Left renal pelvis (tissue), 4 donors: ENCODE data around the gene CAPZB. TPM values are rescaled to one million over a fixed set of nuclear protein-coding genes. Genes with fewer than 3 reads are reported as not detected.

ENCODE experiments used
- DNase-seq, 4 donors: peaks; one replicate each; pipeline ENCODE4 v3.0.0-alpha.2; 2013; ENCODE audit warnings: low read depth in 4 of 4, low spot score in 3 of 4
- polyA plus RNA-seq, 4 donors: library from polyadenylated mRNA; unstranded; fragments of 120-200 nt; gene quantifications; one replicate each; pipeline ENCODE4 v1.2.1, GENCODE V29; 2013; ENCODE audit not compliant: insufficient read length in 4 of 4

Gene CAPZB
- polyA plus RNA-seq, 4 donors = 234 to 249 (median 240) TPM

DNA sequence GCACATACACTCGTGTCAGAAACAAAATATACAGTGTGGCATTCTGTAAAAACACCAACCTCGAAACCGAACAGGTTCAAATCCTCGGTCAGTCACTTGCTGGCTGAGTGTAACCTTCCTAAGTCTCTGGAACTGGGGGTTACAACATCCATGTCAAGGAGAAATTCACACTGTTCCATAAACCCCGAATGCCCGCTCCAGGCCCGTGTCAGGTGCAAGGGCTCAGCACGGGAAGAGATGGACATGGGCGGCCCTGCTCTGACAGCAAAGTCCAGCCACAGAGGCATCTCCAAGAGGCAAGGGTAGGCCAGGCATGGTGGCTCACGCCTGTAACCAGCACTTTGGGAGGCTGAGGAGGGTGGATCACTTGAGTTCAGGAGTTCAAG lies 93.8 kb downstream of the CAPZB start:
- DNase-seq = no peak

DNA sequence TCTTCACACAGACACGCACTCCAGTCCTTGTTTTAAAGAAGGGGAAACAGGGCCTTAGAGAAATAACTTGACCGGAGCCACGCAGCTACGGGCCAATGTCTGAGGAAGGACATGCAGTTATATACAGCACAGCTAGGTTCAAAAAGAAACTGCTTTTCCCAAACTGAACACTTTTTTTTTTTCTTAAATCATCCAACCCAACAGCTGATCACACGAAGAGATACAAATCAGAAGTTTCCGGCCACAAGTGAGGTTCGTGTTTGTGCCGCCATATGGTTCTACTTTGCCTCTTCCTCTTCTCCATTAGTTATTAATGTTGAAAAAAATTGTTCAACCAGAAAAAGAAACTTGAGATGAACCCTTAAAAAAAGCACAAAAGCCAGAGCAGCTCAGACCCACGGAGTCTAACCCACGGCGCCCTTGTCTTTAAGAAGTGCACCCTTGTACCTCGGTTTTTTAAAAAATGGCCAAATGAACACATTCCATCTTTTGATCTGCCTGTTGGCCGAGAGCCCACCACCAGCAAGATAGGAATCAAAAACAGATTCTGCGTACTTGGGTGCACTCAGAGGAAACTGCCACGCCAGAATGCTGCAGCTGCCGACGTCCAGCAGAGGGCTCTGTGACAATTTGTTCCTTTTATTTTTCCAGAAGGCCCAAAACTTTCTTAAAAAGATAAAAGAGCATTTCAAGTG lies 94.3 kb downstream of the CAPZB start:
- DNase-seq = peak in 3 of 4 donors; percentile 56 to 64 (median 61)

DNA sequence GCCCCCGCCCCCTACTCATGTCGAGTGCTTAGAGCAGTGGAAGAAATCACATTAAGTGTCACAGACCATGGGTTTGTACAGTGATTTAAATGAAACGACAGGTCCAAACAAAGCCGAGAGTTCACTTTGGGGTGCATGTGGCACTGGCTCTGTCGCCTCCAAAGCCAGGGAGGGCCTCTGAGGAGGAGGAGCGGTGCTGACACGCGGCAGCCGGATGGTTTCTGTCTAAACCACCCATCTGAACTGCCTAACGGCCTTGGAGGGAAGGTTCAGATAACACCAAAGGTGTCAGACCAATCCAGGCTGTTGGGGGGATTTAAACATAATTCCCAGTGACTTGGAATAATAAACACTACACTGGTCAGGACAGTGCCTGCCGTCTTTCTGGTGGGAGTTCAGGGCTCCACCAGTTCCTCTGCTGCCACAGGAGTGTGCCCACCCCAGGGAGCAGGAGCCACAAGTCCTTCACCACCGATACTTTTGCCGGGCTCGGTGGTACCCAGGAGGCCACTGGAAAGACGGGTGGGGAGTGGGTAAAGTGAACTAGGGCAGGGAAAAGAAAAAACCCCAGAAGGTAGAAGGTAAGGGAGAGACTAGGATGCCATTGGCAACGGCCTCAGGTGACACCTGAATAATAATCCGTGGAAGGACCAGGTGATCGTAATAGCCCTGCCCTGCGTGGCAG lies 95.0 kb downstream of the CAPZB start:
- DNase-seq = no peak

DNA sequence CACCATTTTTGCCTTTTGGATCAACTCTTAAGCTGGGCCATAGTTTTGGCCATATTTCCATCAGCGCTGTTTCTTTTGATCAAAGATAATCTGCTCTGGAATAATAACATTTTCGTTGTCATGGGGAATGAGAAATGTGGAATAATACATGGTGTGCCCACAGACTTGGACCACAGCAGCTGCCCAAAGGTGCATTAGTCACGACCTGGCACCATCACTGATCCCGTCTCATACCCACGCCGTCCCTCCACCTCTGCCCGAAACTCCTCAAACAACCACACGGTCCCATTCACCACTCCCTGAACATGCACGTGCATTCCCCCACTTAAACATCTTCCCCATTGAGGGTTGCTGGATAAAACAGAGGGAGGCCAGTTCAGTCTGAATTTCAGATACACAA lies 96.4 kb downstream of the CAPZB start:
- DNase-seq = no peak

DNA sequence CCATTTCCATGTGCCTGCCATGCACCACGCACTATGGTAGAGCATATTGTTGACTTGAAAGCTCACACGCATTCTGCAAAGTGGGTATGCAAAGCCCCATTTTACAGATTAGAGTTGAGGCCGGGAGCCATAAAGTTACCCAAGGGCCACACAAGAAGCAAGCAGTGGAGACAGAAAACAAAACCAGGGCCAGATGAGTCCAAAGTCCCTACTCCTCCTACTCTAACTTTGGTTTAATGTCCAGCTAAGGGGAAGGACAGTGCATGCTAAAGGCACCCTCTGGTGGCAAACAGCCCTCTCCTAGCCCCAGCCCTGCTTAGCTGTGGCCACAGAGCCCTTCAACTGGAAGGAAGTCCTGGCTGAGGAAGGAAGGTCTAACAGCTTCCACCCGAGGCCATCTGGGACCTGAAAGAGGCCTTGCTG lies 98.3 kb downstream of the CAPZB start:
- DNase-seq = no peak

DNA sequence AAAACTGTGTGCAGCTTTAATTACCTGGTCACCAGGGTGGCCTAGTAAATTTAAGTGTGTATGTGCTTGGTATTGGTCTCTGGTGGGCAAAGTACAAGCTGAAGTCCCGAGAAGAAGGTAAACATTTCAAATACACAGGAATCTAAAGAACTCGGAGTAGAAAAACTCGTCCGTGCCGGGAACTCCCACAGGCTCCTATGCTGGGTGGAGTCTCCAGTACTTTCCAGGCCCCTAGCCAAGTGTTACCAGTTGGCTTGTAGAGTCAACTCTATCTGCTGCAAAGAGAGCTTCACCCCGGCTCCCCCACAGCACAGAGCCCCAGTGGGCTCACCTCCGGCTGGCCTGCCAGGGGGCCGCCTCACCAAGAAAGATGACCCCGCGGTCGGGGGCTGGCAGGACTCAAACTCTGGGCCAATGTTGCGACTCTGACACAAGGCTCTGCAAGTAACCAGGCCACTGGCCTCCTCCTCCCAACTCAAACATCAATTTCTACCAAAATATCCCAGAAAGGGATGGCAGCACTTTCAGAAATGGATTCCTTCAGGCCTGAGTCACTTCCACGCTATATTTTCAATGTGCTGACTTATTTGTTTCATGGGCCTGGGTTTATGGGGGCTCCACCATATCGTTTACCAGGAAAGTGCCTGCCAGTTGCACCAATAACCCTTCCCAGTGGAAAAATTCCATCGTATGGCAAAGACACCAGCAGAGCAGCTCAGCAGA lies 99.3 kb downstream of the CAPZB start:
- DNase-seq = no peak

DNA sequence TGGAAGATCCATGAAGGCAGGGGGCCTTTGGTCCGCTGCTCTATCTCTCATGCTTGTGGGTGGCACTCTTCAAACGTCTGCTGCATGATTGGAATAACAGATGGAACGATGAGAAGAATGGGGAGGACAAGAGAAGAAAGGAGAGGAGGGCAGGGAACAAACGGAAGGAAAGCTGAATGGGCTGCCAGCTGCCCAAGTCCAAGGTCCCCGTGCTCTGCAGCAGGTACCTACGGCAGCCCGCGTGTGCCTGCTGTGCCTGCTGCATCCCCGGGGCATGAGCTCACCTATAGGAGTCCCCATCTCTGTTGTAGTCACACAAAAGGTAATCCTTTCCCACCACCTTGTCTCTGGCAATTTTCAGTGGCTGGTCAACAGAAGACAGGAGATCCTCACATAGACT lies 100.1 kb downstream of the CAPZB start:
- DNase-seq = no peak

DNA sequence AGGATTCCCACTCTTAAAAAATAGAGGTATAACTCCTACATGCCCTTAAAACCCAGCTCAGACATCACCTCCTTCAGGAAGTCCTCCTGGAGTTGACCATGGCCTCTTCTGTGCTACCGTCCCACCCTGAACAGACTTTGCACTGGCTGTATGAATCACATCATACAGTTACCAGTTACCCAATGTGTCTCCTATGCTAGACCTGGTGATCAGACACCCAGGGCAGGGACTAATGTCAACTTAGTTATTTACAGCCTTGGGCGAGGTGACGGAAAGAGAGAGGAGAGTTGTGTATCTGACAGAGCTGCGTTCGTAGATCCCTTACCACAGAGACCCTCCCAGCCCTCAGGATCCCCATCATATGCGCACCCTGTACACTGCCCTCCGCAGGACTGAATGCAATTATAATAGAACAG lies 100.6 kb downstream of the CAPZB start:
- DNase-seq = no peak

DNA sequence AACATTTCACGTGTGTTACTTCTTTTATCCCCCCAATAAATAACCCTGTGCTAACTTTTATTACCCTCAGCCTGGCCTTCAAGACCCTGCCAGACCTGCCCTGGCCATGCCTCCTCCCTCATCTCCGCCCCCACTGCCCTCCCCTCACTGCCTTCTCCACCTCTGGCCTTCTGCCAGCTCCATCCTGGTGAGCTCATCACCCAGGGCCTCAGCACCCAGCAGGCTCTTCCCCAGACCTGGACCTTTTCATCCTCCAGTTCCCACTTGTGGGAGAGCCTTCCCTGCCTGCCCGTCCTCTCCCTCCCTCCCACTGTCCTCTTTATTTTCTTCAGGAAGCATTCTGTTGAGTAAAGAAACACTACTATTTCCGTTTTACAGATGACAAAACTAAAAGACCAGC lies 101.2 kb downstream of the CAPZB start:
- no peak for DNase-seq

DNA sequence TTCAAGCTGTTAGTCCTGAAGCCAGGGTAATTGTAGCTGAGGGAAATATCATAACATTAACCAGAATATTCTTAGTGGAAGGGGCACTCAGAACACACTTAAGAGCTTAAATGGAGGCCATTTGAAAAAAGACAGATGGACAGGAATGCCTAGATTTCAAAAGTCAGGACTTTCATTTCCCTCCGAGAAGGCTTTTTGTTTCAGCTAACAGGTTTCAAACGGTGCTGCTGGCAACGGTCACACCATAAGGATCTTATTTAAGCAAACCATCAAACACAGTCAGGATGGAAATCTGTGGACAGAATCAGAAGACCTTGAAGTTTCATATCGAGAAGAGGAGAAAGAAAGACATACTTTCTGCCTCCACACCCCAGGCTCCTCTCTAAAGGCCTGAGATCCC lies 103.1 kb downstream of the CAPZB start:
- DNase-seq = no peak

DNA sequence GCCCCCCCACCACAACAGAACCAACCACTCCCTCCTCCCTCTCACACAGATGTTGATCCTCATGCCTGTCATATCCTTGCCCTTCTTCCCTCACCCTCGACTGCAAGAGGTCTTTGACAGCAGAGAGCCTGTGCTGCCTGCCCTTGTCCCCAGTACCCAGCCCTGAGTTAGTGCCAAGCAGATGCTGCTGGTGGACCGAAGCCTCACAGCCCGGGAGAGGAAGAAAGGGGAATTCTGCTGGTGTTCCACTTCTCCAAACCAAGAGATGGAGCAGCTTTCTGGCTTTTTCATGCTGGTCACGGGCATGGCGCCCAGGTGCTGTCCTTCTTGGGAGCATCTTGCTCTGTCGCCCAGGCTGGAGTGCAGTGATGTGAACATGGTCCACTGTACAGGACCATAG lies 104.1 kb downstream of the CAPZB start:
- DNase-seq = no peak

DNA sequence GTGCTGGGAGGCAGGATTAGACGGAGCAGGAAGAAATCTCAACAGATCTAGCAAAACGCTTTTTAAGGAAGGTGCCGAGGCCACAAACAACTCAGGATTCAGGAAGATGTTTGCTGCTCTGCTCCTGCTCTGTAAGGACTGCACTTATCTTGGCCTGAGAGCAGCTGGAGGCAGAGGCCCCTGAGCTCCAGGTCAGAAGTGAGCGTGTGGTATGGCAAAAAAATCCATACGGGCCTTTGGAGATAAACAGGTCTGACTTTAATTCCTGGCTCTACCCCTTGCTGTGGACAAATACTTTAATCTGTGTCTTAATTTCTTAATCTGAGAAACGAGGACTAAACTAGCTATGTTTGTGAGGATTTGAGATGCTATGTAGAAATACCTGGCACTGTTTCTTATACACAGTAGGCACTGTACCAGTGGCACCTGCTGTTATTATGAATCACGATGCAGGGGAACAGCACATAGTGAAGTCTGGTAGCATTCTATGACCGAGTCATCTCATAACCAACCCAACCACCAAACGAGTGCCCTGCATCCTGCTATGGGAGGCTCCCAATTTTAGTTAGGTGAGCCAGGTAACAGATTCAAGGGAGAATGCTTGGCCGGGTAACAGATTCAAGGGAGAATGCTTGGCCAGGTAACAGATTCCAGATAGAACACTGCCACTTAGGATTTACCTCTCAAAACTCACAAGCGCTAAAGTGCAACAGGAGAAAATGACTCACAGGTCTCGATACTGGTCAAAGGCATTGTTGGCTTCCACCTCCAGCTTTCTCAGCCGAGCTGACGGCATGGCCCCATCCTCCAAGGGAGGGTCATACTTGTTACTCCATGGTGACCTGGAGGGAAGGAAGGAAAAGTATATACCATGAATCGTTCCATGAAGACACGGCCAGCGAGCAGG lies 107.3 kb downstream of the CAPZB start:
- no peak for DNase-seq

DNA sequence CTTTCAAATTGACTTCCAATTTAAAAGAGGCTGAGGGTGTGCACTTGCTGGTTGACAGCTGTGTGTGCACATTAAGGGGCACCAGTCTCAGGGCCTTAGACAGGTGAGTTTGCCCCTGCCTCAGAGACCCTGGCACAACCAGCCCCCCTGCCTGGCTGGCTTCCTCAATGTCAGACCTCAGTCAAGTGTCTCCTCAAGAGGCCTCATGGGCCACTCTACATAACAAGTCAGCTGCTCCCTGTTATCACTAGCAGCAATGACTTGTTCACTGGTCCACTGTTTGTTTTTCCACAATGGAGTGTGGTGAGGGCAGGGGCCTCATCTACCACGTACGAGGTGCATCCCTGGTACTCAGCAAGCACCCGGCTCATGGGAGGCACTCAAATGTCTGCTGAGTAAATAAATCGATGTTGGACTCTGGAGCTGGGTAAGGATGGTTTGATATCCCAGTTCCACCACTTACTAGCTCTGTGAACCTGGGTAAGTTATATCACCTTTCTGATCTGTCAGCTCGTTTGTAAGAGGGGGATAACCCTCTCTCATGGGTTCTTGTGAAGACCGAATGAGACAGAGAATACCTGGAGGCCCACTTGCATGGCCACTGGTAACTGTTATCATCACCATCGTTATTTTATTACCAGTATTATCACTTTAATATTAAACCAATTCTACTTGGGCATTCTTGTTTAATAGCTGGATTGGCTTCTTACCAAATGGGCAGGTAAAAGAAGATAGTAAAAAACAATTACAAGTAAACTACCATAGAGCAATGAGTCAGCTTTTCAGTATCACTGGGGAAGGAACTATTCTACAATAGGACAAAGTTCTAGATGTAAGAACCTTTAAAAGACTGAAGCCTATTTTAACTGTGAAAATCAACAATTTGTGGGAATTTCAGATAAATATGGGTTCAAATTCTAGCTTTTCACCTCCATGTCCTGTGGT lies 108.6 kb downstream of the CAPZB start:
- no peak for DNase-seq

DNA sequence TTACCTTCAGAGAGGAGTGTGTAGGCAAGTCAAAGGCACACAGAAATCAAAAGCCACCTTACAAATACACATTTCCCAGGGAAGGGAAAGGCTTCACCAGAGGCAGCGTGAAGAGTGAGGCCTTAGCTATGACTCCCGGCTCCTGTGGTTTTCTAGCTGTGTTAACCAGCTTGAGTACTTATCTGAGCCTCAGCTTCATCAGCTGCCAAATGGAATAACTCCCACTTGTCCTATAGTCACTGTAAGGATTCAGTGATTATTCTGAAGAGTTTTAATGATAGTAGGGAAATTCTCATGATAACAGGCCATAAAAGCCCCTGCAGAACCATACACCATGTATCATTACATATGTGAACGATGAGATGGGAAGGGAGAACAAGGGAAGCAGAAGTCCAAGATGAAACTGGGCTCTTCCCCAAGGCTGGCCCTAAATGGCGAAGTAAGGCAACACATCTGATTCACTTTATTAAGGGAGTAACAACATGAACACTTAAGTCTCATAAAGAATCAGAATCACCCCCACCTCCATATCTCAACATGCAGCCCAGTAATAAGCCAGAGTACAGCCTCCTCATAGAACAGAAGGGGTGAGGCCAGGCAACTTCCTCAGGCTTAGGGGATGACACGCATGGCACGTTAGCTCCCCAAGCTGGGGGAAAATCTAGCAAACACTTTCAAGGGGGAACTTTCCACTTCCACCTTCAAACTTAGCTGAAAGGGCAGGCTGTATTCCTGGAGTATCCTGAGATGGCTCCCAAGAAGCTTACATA lies 109.5 kb downstream of the CAPZB start:
- DNase-seq = no peak

DNA sequence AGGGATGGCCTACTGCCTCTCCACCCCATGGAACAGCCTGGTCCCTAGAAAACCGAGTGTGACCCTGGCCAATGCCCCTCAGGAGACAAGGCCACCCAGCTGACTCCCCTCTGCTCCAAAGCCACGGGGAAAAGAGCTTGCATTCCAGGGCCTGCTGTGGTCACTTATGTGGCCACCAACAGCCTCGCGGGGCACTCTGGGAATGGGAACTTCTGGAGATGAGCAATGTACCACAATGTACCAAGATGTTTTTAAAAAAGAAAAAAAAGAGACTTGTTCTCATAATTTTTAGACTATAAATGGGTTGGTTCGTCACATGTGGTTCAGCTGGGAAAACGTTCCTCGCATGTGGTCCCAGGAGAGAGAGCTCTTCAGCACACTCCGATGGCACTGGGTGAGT lies 110.4 kb downstream of the CAPZB start:
- no peak for DNase-seq

DNA sequence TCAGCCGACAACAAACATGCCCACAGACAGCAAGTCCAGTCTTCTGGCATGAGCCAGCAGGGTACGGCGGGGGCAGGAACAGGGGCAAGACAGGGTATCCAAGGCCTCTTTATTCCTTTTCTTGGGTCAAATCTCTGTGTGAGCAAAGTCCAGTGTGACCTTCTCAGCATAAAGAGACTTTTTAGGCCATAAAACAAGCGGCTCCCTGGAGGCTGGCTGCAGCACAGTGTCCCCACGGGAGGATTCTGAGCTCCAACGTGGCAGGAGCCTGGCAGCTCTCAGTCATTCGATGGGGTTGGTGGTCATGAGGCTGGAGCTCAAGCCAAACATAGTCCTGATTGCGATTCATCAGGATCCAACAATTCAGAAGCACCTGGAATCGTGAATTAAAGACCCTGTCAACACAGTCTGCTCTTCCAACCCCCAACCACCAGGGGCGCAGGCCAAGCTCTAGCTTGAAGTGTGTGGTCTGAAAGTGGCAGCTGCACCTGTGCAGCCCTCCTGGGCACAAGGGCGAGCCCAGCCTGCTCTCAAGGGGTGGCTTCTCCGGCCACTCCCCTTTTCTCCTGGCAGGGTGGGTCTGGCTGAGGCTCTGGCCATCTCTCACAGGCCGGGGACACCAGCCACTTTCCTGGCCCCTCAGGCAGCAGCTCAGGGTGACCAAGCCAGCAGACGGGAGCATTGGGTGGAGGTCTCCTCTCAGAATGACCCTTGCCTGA lies 111.1 kb downstream of the CAPZB start:
- no peak for DNase-seq

DNA sequence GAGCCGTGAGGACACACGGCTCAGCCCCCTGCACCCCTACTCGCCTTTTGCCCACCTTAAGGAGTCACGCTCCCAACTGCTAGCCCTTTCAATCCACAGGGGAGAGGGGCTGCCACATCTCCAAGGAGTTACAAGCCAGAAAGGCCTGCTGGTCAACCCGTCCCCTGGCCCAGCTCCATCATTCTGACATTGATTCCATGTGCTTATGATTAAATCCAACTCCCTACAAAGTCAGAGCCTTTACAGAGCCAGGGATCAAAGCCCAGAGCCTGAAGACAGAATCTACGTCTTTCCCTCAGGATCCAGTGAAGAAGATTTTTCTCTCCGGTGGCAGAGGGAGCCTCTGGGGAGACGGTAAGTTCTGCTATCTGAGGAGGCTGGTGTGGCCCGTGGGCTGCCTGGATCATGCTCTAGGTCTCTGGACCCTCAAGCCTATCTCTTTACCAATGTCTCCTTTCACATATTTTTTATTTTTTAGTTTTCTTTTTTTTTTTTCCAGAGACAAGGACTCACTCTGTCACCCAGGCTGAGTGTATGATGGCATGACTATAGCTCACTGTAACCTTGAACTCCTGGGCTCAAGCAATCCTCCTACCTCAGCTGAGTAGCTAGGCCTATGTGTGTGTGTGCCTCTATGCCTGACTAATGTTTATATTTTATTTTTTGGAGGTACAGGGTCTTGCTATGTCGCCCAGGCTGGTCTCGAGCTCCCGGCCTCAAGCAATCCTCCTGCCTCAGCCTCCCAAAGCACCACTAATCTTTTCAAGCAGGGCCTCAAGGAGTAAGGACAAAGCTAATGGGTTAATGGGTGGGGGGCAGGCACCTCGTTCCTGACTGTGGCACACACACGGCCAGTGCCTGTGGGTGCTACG lies 111.9 kb downstream of the CAPZB start:
- DNase-seq = no peak
